CD14-positive monocyte (primary cell): Measurements from ENCODE around the gene KNTC1. TPM values are rescaled to one million over a fixed set of nuclear protein-coding genes. Genes with fewer than 3 reads are reported as not detected.
A peak's percentile ranks its signal among the peaks of the same experiment; 100 is the strongest.
"Not testable (repeated sequence)": the region's sequence is repeated elsewhere in the genome, so short reads cannot be mapped to it uniquely, and the experiment has no call there.

Source experiments
- DNase-seq, 3 donors: peaks; one replicate each; pipeline ENCODE4 v3.0.0-alpha.2; 2011 to 2022
- H2AFZ ChIP-seq: 2 replicates; pipeline ENCODE4 v1.6.0; 2012; ENCODE audit warnings: mild to moderate bottlenecking, low read depth, low read length, inconsistent platforms; ENCODE audit not compliant: insufficient read depth, poor library complexity, severe bottlenecking
- H3K27ac ChIP-seq, 2 donors: 1 replicate in 1 of 2; 2 replicates in 1 of 2; pipeline ENCODE4 v1.5.1; 2012 to 2013; ENCODE audit warnings: low read length in 2 of 2, control low read depth in 1 of 2, inconsistent platforms in 1 of 2, low read depth in 1 of 2, mild to moderate bottlenecking in 1 of 2
- H3K27me3 ChIP-seq, 2 donors: one replicate each; pipeline versions ENCODE4 v1.6.0 to v1.6.1; 2011 to 2013; ENCODE audit warnings: low read length in 2 of 2; ENCODE audit not compliant: control insufficient read depth in 2 of 2, insufficient read depth in 2 of 2
- H3K36me3 ChIP-seq, 2 donors: replicated peaks in 1 of 2; 1 replicate in 1 of 2; 2 replicates in 1 of 2; pipeline versions ENCODE4 v1.5.1 to v1.6.1; 2012 to 2013; ENCODE audit warnings: low read length in 2 of 2, control low read depth in 1 of 2, inconsistent platforms in 1 of 2, mild to moderate bottlenecking in 1 of 2; ENCODE audit not compliant: insufficient read depth in 2 of 2, control insufficient read depth in 1 of 2
- H3K4me1 ChIP-seq, 2 donors: 1 replicate in 1 of 2; 2 replicates in 1 of 2; pipeline versions ENCODE4 v1.5.1 to v1.6.1; 2012 to 2013; ENCODE audit warnings: low read length in 2 of 2, control low read depth in 1 of 2, inconsistent platforms in 1 of 2, mild to moderate bottlenecking in 1 of 2, moderate library complexity in 1 of 2; ENCODE audit not compliant: insufficient read depth in 2 of 2, control insufficient read depth in 1 of 2
- H3K4me2 ChIP-seq: replicated peaks from 2 replicates; pipeline ENCODE3; 2012; ENCODE audit warnings: low read length, moderate library complexity, mild to moderate bottlenecking; ENCODE audit not compliant: poor library complexity, severe bottlenecking; ENCODE audit errors: extremely low read depth
- H3K4me3 ChIP-seq, 3 experiments: fragments of 200-600 bp in 1 of 3; sonication (generic) in 1 of 3; replicated peaks in 1 of 3; 1 replicate in 2 of 3; 2 replicates in 1 of 3; pipeline ENCODE4 v1.5.1; 2011 to 2013; ENCODE audit warnings: low read length in 3 of 3, mild to moderate bottlenecking in 3 of 3, control low read depth in 2 of 3, low read depth in 2 of 3, inconsistent platforms in 1 of 3, moderate library complexity in 1 of 3
- H3K79me2 ChIP-seq: 2 replicates; pipeline ENCODE4 v1.6.0; 2012; ENCODE audit warnings: mild to moderate bottlenecking, control low read depth, inconsistent platforms, low read length, moderate library complexity; ENCODE audit not compliant: insufficient read depth
- H3K9ac ChIP-seq: 2 replicates; pipeline ENCODE4 v1.6.0; 2017; ENCODE audit warnings: low read length, mild to moderate bottlenecking; ENCODE audit not compliant: insufficient read depth, poor library complexity, severe bottlenecking
- H3K9me3 ChIP-seq, 2 donors: replicated peaks in 1 of 2; 1 replicate in 1 of 2; 2 replicates in 1 of 2; pipeline versions ENCODE4 v1.5.1 to v1.6.1; 2012 to 2013; ENCODE audit warnings: low read length in 2 of 2, control low read depth in 1 of 2; ENCODE audit not compliant: control insufficient read depth in 1 of 2, insufficient read depth in 1 of 2
- H4K20me1 ChIP-seq: 2 replicates; pipeline ENCODE4 v1.6.0; 2012; ENCODE audit warnings: mild to moderate bottlenecking, low read length, control low read depth, moderate library complexity; ENCODE audit not compliant: insufficient read depth
- H3K27ac Mint-ChIP-seq, 7 donors: one replicate each; pipeline ENCODE4 v1.8.0; 2020; ENCODE audit warnings: mild to moderate bottlenecking in 7 of 7, mixed read lengths in 7 of 7, moderate library complexity in 6 of 7, inconsistent platforms in 2 of 7
- H3K27me3 Mint-ChIP-seq, 3 donors: one replicate each; pipeline ENCODE4 v1.8.0; 2021 to 2022; ENCODE audit warnings: low read depth in 3 of 3, mild to moderate bottlenecking in 3 of 3, mixed read lengths in 3 of 3, moderate library complexity in 3 of 3, inconsistent platforms in 1 of 3
- H3K36me3 Mint-ChIP-seq, 2 donors: one replicate each; pipeline ENCODE4 v1.8.0; 2020; ENCODE audit warnings: mixed read lengths in 2 of 2, inconsistent platforms in 1 of 2, mild to moderate bottlenecking in 1 of 2
- H3K4me1 Mint-ChIP-seq: one replicate; pipeline ENCODE4 v1.8.0; 2020; ENCODE audit warnings: mild to moderate bottlenecking, mixed read lengths
- H3K4me3 Mint-ChIP-seq, 2 donors: one replicate each; pipeline ENCODE4 v1.8.0; 2020; ENCODE audit warnings: mild to moderate bottlenecking in 2 of 2, mixed read lengths in 2 of 2, moderate library complexity in 1 of 2
- H3K9me3 Mint-ChIP-seq, 7 donors: one replicate each; pipeline ENCODE4 v1.8.0; 2020 to 2022; ENCODE audit warnings: mixed read lengths in 7 of 7, mild to moderate bottlenecking in 6 of 7, moderate library complexity in 6 of 7, inconsistent platforms in 2 of 7
- WGBS: methylation state at CpG from one replicate; pipeline ENCODE4 v1.1.5; 2013; ENCODE audit warnings: missing lambda C conversion rate; ENCODE audit not compliant: insufficient coverage; 5-methylcytosine and 5-hydroxymethylcytosine counted together
- intact Hi-C, 2 donors: fragments of 100-400 bp; cut with micrococcal nuclease; formaldehyde crosslinking; loops; one replicate each; pipeline versions ENCODE4 v1.15.0 to v1.15.1; 2023
- polyA plus RNA-seq, 3 donors: library from polyadenylated mRNA; depleted of rRNA in 1 of 3; unstranded in 2 of 3; stranded (reverse) in 1 of 3; fragments of 300-500 nt in 2 of 3; fragments of >200 nt in 1 of 3; fragmentation: Illumina TruSeq in 2 of 3; gene quantifications; 1 replicate in 2 of 3; 2 replicates in 1 of 3; pipeline ENCODE4 v1.2.3, GENCODE V29; 2012 to 2021
- TF ChIP-seq, protein P1 (sequence below): fragments of 200-600 bp; IDR thresholded peaks from one replicate; pipeline ENCODE4 v1.8.0; 2022; ENCODE audit warnings: antibody characterized with exemption, mild to moderate bottlenecking

The KNTC1 gene
- polyA plus RNA-seq, 3 donors, result 0.65 to 10.3 (median 0.81) TPM

DNA sequence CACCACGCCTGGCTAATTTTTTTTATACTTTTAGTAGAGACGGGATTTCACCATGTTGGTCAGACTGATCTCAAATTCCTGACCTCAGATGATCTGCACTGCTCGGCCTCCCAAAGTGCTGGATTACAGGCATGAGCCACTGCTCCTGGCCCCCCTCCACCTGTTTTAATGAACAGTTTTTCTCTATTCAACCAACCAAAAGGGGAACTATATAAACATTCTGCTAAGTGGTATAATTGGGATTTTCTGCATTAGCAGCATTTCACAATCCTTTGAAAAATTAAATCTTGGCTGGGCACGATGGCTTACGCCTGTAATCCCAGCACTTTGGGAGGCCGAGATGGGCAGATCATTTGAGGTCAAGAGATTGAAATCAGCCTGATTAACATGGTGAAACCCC lies 44.8 kb downstream of the KNTC1 start:
- 100% methylated on average over 3 of the region's 6 CpGs for WGBS
- DNase-seq, result no peak
- H3K4me2 ChIP-seq, result no peak overlapping the region
- peak overlapping the region in 3 of 7 donors; percentile 13 to 42 (median 25) for H3K27ac Mint-ChIP-seq
- no peak overlapping the region for H3K4me3 Mint-ChIP-seq
- H3K36me3 Mint-ChIP-seq, result peaks cover 57 to 81% of the 10 kb centered on the region in 2 donors
- TF ChIP-seq, protein P1, sequence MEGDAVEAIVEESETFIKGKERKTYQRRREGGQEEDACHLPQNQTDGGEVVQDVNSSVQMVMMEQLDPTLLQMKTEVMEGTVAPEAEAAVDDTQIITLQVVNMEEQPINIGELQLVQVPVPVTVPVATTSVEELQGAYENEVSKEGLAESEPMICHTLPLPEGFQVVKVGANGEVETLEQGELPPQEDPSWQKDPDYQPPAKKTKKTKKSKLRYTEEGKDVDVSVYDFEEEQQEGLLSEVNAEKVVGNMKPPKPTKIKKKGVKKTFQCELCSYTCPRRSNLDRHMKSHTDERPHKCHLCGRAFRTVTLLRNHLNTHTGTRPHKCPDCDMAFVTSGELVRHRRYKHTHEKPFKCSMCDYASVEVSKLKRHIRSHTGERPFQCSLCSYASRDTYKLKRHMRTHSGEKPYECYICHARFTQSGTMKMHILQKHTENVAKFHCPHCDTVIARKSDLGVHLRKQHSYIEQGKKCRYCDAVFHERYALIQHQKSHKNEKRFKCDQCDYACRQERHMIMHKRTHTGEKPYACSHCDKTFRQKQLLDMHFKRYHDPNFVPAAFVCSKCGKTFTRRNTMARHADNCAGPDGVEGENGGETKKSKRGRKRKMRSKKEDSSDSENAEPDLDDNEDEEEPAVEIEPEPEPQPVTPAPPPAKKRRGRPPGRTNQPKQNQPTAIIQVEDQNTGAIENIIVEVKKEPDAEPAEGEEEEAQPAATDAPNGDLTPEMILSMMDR, result no peak
- no peaks in the 10 kb centered on the region for H3K4me1 Mint-ChIP-seq
- H3K27me3 ChIP-seq, result no peaks in the 10 kb centered on the region
- H3K4me1 ChIP-seq, result no peaks in the 10 kb centered on the region
- no peak overlapping the region for H3K9ac ChIP-seq
- H2AFZ ChIP-seq, result no peak overlapping the region
- intact Hi-C loops, result no loop called here
- H3K27me3 Mint-ChIP-seq, result no peaks in the 10 kb centered on the region
- no peaks in the 10 kb centered on the region for H3K9me3 ChIP-seq
- H3K4me3 ChIP-seq, result no peak overlapping the region
- no peak overlapping the region for H3K27ac ChIP-seq
- H4K20me1 ChIP-seq, result no peaks in the 10 kb centered on the region
- no peaks in the 10 kb centered on the region for H3K9me3 Mint-ChIP-seq
- no peaks in the 10 kb centered on the region for H3K79me2 ChIP-seq
- peaks cover 47 to 90% of the 10 kb centered on the region in 2 donors for H3K36me3 ChIP-seq

DNA sequence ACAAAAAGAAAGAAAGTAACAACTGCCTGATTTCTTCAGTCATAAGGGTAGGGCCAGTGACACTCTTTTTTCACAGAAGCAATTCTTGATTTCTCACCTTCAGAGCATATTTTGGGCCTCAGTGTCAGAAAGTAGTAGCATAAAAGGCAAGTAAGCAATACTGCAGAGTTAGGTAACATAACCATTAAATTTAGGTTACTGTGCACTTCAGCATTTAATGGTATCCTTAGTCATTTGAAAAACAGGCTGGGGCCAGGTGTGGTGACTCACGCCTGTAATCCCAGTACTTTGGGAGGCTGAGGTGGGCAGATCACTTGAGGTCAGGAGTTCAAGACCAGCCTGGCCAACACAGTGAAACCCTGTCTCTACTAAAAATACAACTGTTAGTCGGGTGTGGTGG lies 56.2 kb downstream of the KNTC1 start:
- H4K20me1 ChIP-seq, H3K4me1 ChIP-seq, H3K9ac ChIP-seq, H3K9me3 Mint-ChIP-seq, DNase-seq, H3K27ac ChIP-seq, H3K4me2 ChIP-seq, H3K4me3 Mint-ChIP-seq, H3K4me3 ChIP-seq, H2AFZ ChIP-seq, intact Hi-C loops, H3K27me3 ChIP-seq, H3K27me3 Mint-ChIP-seq, H3K79me2 ChIP-seq, H3K9me3 ChIP-seq, H3K4me1 Mint-ChIP-seq: not testable (repeated sequence)
- WGBS, result 100% methylated on average over 1 of the region's 2 CpGs
- Mint-ChIP-seq H3K36me3 (peaks cover 42 to 83% of the 10 kb centered on the region in 2 donors), H3K27ac (peak overlapping the region in 1 of 7 donors; percentile 40)
- H3K36me3 ChIP-seq, result peaks cover 38 to 85% of the 10 kb centered on the region in 2 donors
